Smooth muscle cell of the brain vasculature (primary cell): Measurements from ENCODE around the gene DFFA.
"Not testable (repeated sequence)": the region's sequence is repeated elsewhere in the genome, so short reads cannot be mapped to it uniquely, and the experiment has no call there.

ENCODE experiments used
- DNase-seq: peaks from one replicate; pipeline ENCODE4 v3.0.0-alpha.2; 2012; ENCODE audit warnings: low read depth, low spot score

DFFA gene

DNA sequence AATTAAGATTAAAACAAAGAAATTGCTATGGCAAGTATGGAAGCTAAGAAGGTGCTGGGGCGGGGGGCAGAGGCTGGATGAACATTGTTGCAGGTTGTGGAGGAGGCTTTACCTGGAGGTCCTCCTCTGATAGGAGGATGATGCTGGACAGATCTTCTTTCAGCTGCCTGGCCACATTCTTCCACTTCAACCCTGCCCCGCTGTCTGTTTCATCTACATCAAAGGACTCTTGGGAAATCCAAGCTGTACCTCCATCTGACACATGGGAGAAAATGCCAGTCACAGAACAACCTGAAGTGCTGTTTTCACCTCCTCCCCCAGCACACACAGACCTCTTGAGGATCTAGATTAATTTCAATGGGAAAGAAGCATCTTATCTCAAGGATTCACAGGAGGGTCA lies 5.3 kb downstream of the DFFA start:
- no peak for DNase-seq

DNA sequence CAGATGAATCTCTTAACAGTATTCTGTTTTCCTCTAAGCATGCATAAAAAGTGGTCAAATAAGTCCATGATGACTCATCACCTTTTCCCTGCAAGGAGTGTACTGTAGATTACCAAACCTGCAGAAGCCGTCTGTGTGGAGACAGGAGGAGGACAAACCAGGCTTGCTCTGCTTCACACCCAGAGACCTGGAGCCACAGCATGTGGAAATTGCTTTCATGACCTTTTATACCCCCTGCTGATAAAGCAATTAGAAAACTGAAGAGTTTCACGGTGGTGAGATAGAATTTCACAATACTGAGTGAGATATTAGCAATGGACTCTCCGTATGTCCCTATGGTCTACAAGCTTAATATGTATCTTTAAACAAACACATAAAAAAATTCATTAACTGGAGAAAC lies 13.1 kb downstream of the DFFA start:
- no peak for DNase-seq

DNA sequence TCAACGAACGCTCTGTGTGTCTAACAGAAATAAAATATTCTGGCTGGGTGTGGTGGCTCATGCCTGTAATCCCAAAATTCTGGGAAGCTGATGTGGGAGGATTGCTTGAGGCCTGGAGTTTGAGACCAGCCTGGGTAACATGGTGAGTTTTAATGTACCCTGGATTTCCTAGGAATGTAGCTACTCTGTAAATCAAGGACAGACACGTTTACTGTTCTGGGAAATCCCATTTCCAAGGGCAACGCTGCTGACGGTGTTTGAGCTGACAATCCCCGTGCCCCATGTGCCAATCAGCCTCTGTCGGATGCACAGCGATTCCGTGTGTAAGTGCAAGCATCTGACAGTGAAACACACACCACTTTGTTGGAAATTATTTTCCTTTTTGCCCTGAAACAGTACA lies 14.5 kb downstream of the DFFA start:
- no peak for DNase-seq

DNA sequence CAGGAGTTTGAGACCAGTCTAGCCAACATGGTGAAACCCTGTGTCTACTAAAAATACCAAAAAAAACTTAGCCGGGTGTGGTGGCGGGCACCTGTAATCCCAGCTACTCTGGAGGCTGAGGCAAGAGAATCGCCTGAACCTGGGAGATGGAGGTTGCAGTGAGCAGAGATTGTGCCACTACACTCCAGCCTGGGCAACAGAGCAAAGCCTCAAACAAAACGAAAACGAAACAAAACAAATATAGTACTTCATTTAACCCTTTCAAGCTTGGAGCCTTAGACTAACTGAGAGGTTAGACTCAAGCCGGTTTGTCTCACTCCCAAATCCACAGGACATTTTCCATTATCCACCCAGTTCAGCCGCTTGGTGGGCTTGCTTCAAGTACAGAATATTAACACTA lies 14.9 kb downstream of the DFFA start:
- not testable (repeated sequence) for DNase-seq

DNA sequence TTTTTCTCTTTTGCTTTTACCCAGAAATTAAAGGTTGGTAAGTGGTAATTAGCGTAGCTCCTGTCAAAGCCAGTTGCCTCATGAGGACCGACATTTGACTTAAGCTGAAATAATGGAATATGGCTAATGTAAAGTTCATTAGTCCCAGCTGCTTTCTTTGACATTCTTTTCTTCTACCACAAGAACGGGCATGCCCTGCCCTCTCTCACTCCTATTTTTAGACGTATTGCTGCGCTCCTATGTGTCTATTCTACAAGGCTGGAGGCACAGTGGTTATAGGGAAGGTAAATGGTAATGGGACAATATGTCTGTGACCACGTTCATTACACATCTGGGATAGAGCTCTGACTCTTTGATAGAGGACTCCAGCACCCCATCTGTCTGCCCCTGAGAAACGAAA lies 15.7 kb downstream of the DFFA start:
- no peak for DNase-seq

DNA sequence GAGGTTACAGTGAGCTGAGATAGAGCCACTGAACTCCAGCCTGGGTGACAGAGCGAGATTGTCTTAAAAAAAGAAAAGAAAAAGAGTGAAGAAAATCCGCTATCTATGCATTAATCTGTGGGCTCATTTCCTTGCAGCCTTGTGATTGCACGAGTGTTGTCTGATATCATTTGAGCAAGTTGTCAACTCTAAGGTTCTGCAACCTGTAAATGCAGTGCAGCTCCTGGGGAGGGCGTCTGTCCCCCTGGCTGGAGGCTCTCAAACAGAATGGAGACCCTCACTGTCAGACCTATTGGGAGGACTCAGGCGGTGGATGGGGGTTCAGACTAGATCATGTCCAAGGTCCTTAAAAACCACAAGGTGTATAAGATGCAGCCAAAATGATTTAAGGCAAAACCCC lies 16.3 kb downstream of the DFFA start:
- DNase-seq, result no peak

DNA sequence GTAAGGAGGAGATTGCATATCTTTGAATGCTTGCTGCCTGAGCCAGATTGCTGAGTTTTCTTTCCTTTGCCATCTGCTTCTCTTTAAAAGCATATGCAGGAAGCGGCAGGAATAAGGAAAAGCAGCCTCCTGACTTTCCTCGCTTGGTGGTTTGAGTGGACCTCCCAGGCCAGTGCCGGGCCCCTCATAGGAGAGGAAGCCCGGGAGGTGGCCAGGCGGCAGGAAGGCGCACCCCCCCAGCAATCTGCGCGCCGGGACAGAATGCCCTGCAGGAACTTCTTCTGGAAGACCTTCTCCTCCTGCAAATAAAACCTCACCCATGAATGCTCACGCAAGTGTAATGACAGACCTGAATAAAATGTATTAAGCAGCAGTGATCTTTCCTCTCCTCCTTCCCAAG lies 21.0 kb downstream of the DFFA start:
- DNase-seq, result no peak

DNA sequence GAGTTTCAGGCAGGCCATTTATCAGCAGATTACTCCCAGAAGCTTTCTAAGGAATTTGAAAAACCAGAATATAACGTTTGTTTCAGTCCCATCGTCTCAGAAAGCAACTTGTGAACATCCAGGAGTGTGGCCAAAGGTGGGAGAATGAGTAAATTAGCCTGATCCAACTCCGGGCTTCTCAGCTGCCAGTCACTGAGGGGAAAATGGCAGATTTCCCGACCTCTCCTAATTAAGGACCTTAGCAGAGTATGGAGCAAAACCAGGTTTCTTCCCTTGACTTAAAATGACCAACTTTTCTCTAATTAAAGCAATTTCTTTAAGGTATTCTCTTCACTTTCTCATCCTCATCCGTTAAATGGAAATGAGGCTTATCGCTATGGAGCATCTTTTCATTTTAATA lies 21.5 kb downstream of the DFFA start:
- DNase-seq, result no peak

DNA sequence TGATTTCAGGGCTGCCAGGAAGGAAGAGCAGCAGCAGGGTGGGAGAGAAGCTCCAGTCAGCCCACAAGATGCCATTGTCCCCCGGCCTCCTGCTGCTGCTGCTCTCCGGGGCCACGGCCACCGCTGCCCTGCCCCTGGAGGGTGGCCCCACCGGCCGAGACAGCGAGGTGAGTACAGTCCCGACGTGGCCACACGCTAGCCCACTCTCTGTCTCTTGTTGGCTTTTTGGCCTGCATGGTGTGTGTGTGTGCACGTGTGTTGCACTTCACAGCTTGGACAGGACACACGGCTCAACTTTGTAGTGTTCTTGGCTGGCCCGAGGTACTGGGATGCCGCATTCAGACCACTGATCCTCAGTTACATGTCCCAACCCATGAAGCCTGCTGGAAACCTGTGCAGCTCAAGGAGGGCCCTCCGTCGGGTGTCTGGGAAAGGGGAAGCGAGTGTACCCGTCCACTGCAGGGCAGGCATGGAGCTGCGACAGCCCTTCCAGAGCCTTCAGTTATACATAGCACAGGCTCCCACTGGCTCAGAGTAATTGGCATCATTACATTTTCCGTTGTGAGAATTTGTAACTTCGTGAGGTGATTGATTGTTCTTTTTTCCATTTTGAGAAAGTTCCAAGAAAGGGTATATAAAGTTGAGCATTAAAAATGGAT lies 22.0 kb downstream of the DFFA start:
- DNase-seq, result no peak

DNA sequence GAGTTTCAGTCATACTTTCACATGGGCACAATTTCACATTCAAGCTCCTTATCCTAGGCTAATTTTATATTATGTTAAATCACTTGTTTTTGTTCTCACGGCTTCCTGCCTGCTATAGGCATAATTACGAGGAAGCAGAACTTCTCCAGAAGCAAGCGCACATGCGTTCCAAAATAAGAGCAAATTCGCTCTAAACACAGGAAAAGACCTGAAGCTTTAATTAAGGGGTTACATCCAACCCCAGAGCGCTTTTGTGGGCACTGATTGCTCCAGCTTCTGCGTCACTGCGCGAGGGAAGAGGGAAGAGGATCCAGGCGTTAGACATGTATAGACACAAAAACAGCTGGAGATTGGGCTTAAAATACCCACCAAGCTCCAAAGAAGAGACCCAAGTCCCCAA lies 22.6 kb downstream of the DFFA start, which contains the start of gene CORT:
Gene CORT (plus strand): TSS at position 281 of the 400 bp plus-strand sequence. CDS start 193 bp downstream, outside the sequence.
- DNase-seq, result no peak

DNA sequence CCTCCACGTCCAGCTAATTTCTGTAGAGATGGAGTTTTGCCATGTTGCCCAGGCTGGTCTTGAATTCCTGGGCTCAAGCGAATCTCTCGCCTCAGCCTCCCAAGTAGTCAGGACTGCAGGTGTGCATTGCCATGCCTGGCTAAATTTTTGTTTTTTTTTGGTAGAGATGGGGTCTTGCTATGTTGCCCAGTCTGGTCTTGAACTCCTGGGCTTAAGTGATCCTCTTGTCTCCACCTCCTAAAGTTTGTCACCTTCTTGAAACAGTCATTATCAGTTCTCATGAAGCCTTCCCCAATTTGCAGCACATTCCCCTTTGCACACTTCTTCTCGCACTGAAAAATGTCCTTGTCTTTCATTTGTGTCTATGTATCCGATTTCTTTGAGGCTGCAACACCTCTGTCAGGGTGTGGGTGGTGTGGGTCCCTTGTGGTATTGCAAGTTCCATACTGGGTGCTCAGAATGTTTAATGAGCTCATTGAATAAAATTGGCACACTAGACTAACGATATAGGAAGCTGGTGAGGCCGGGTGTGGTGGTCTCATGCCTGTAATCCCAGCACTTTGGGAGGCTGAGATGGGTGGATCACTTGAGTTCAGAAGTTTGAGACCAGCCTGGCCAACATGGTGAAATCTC lies 25.4 kb downstream of the DFFA start:
- no peak for DNase-seq

DNA sequence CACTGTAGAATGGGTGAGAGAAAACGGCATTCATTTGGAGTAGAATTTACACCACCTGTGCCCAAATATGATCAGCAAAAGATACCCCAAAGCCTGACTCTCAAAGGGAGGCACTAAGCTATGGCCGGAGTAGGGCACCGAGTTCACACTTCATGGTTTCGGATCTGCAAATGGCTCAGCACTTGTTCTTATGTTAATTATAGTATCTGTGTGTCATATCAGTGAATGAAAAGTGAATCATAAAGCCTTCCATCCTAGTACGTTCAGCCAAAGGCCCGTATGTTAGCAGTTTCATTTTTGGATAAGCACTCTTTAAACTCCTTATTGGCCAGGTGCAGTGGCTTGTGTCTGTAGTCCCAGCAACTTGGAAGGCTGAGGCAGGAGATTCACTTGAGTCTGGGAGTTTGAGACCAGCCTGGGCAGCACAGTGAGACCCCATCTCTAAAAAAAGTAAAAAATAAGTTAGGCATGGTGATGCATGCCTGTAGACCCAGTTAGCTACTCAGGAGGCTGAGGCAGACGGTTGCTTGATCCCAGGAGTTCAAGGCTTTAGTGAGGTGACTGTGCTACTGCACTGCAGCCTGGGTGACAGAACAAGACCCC lies 27.4 kb downstream of the DFFA start:
- DNase-seq, result no peak

DNA sequence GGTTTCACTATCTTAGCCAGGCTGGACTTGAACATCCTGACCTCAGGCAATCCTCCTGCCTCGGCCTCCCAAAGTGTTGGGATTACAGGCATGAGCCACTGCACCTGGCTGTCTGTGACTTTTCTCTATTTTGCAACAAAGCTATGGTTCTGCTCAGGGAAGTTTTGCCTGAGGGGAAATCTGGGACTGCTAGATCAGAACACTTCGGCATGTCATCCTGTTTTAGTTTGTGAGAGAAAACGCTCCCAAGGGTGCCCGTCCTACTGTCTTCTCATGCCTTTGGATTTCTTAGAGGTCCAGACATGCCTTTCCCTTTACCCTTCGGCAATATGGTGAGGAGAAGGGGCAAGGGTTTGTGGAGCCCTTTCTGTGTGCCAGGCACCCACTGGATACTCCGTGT lies 28.1 kb downstream of the DFFA start:
- no peak for DNase-seq

DNA sequence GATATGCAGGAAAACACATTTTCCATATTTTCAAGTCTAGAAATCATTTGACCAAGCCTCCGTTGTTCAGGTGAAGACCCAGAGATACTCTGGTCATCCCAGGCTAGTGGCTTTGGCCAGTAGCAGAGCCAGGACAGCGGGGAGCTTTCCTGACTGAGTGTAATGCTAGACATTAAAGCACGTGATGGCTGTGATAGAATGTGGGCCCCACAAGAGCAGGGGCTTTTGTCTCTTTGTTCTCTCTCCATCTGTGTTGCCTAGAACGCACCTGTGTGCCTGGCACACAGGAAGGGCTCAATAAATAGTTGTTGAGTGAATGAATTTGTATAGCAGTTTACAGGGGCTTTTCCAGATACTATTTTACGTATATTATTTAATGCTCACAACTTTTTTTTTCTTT lies 31.5 kb downstream of the DFFA start:
- no peak for DNase-seq

DNA sequence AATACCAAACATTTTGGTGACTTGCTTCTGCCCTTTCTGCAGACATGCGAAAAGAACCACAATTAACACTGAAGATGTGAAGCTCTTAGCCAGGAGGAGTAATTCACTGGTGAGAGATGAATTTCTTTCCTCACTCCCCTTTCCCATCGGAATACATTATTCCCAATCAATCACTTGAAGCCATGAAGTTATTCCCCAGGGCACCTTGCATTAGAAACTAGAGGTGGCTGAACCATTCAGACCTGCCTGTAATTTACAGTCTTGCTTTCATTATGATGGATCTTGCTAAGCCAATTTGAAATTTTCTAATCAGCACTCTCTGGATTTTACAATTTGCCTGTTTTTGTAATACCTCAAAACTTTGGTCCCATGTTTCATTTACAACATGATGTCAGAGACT lies 32.0 kb downstream of the DFFA start:
- no peak for DNase-seq

DNA sequence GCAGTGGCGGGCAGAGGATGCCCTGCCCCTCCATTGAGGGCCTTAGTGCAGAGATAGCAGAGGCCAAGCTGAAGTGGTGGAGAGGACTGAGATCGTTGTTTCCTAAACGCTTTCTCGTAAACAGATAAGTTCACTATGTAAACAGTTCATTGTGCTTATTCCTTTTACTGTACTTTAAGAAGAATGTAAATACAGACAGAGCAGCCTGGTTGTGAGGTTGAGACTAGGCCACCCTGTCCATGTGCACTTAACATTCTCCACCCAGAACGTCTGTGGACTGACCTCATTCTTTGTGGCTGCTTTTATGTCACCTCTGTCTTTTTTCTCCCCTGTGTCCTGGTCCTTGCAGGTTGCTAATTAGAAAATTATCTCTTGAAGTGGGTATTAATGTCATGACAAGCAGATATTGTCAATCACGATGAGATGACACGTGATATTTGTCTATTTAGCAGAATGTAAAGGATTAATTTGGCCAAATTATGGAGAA lies 33.6 kb downstream of the DFFA start:
- no peak for DNase-seq

DNA sequence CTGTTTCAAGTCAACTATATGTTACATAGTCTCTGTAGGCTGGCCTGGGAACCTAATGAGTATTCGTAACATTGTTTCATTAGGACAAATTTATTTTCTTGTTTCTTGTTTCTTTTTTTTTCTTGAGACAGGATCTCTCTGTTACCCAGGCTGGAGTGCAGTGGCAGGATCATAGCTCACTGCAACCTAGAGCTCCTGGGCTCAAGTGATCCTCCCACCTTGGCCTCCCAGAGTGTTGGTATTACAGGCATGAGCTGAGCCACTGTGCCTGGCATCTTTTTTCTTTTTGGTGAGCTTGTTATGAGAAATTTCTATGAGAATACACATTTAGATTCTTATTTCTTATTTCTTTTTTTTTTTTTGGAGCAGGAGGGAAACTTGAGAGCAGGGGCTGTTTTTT lies 35.3 kb downstream of the DFFA start:
- no peak for DNase-seq

DNA sequence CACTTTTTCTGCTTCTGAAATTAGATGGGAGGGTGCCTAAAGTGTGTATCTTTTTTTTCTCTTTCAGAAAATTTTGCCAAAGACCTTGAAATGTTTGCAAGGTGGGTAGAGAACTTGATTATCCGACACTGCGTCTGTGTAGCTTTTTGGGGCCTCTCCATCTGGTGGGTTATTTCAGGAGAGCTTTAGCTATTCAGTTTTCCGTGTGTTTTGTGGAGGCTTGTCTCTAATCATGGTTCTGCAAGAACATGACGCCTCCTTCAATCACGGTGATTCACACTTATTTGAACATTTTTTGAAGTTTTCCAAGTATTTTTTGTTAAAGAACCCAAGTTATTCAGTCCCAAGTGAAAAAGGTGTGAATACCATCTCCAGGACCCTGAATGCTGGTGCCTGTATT lies 37.7 kb downstream of the DFFA start:
- DNase-seq, result no peak

DNA sequence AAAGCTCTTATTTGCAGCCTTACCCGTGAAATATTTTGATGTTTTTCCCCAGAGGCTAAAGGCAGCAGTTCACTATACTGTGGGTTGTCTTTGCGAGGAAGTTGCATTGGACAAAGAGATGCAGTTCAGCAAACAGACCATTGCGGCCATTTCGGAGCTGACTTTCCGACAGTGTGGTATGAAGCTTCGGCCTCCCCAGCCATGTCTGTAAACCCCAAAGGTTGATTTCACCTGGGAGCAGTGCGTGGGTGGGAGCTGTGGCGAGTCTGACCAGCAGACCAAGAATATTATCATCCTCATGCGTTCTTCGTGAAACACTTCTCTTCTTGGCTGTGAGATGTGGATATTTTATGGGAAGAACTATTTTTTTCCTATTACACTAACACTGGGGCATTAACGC lies 38.5 kb downstream of the DFFA start:
- no peak for DNase-seq

DNA sequence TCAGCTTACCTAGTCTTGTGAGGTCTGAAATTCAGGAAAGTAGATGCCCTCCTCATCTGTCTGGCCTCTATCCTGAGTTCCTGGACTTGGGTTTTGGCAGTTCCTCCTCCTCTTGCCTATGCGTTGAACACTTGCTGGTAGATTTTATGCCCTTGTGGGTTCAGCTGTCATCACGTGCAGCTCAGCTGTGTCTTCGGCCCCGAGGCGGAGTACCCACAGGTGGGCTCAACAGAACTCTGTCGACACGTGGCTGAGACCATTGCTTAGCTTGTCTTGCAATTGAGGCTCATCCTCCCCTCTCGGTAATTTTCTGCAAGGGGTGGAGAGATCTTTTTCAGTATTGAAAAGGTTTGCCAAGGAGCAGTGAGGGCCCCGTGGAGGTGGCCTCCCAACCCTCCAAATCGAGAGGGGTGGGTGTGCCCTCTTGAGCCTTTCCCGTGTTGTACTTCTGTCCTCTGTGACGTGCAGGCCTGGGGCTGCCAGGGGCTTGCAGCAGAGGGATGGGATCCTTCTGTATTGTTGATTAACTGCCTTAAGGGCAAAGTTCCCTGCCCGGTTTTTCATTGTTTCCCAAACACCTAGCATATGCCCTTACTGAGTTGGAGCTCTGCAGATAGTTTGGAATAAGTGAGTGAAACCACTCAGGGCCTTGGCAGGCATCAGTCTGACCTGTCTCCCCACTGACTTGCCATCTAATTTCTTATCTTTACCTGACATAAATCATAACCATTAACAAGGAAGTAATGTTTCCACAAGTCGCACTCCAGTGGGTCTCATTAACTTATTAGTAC lies 39.2 kb downstream of the DFFA start:
- DNase-seq, result no peak

DNA sequence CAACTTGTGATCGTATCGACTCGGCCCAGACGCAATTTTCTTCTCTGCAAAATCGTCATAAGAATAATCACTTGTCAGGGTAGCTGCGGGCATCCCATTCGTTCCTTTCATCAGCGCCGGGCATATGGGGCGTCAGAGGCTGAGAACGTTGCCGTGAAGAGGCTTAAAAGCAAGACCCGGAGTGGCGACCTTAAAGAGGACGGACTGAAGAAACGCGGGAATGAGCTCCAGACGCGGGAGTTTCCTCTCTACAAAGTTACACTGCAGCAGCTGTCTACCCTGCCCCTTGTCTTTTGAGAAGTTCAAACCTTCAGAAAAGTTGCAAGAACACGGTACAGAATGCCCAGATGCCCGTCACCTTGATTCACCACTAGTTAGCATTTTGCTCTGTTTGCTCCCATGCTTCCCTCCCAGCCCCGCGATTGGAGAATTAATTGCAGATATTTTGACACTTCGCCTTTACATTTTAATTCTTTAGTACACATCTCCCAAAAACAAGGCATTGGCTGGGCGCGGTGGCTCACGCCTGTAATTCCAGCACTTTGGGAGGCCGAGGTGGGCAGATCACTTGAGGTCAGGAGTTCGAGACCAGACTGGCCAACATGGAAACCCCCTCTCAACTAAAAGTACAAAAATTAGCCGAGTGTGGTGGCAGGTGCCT lies 41.1 kb downstream of the DFFA start:
- DNase-seq, result no peak
